ENCODE measurements around the gene TGM6. TPM values are rescaled to one million over a fixed set of nuclear protein-coding genes. Genes with fewer than 3 reads are reported as not detected.

TGM6 gene
- total and polyA plus RNA-seq, 4 donors: not detected

DNA sequence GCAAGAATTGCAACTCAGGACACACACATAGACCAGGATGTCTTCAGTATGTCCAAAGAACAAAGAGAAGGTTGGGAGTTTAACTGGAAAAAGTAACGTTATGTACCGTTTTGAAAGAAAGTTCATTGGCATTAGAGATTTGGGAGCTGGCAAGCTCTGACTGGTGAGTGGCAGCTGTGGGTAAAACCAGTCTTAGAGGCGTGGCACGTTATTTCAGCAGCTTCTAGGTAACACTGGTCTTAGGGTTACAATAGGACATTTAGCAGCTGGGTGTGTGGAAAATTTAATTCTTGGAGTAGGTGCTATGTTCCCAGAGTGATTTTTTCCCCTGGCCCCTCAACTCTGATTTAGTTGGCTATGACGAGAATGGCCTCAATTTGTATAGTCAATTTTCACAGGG, 70.7 kb downstream of the TGM6 start:
- H3K9me3 ChIP-seq (ENCODE audit: control insufficient read depth in 4 of 4, insufficient read depth in 3 of 4, low read length in 3 of 4): no peaks in the 10 kb centered on the region
- H3K27me3 ChIP-seq (ENCODE audit: control insufficient read depth in 3 of 3, insufficient read depth in 3 of 3, low read length in 2 of 3): no peaks in the 10 kb centered on the region
- 82 to 92% methylated on average over 5 of the region's 5 CpGs for WGBS, 2 donors
- no peak for DNase-seq
- H3K4me3 ChIP-seq: no peak overlapping the region
- no peak for ATAC-seq (ENCODE audit: insufficient read depth, low FRiP score)
- TF ChIP-seq, protein P1, sequence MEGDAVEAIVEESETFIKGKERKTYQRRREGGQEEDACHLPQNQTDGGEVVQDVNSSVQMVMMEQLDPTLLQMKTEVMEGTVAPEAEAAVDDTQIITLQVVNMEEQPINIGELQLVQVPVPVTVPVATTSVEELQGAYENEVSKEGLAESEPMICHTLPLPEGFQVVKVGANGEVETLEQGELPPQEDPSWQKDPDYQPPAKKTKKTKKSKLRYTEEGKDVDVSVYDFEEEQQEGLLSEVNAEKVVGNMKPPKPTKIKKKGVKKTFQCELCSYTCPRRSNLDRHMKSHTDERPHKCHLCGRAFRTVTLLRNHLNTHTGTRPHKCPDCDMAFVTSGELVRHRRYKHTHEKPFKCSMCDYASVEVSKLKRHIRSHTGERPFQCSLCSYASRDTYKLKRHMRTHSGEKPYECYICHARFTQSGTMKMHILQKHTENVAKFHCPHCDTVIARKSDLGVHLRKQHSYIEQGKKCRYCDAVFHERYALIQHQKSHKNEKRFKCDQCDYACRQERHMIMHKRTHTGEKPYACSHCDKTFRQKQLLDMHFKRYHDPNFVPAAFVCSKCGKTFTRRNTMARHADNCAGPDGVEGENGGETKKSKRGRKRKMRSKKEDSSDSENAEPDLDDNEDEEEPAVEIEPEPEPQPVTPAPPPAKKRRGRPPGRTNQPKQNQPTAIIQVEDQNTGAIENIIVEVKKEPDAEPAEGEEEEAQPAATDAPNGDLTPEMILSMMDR (IDR thresholded peaks at IDR 0.05; ENCODE audit: control extremely low read depth, extremely low read depth): no peak
- no peaks in the 10 kb centered on the region for H3K36me3 ChIP-seq (ENCODE audit: control insufficient read depth in 4 of 4, insufficient read depth in 4 of 4, low read length in 4 of 4)
- H3K4me1 ChIP-seq (ENCODE audit: control insufficient read depth in 5 of 5, insufficient read depth in 5 of 5, low read length in 5 of 5): no peaks in the 10 kb centered on the region
- no peak overlapping the region for H3K9ac ChIP-seq (ENCODE audit: insufficient read depth in 1 of 2, low read length in 2 of 2)
- H3K27ac ChIP-seq (ENCODE audit: low read depth in 1 of 2, low read length in 1 of 2): no peak overlapping the region

DNA sequence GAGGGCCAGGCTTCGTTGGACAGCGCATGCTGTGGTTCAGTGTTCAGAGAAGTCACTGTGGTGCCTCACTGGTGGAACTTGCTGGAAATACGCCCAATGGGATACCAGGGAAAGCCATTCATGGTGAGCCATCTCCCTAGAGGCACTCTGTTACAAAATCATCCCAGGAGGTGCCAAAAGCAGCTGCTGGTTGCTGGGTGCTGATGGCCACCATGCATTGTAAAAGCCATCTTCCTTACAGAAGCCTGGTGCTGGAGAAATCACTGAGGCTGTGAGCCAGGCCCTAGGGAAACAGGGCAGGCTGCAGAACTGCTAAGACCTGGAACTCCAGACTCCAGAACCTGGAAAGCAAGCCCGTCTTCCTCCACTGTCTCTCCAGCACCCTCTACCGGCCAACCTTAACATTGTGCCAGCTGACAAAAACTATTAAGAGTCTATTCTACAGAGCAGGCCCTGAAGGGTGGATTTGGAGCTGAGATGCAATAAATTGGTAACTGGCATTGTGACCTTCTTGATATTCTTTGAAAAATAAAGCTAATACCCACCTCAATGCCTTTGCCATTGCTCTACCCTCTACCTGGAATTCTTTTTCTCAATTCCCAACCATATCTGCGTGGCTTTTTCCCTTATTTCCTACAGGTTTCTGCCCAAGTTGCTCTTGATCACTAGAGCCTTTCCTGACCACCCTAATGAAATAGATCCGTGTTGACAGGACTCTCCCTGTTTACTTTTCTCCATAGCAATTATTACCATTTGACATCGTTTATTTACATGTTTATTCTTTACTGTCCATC, 71.4 kb downstream of the TGM6 start:
- no peaks in the 10 kb centered on the region for H3K4me1 ChIP-seq (ENCODE audit: control insufficient read depth in 5 of 5, insufficient read depth in 5 of 5, low read length in 5 of 5)
- H3K36me3 ChIP-seq (ENCODE audit: control insufficient read depth in 4 of 4, insufficient read depth in 4 of 4, low read length in 4 of 4): no peaks in the 10 kb centered on the region
- DNase-seq: peak; percentile 67 to 71 (median 70)
- no peak overlapping the region for H3K9ac ChIP-seq (ENCODE audit: insufficient read depth in 1 of 2, low read length in 2 of 2)
- H3K27me3 ChIP-seq (ENCODE audit: control insufficient read depth in 3 of 3, insufficient read depth in 3 of 3, low read length in 2 of 3): no peaks in the 10 kb centered on the region
- H3K9me3 ChIP-seq (ENCODE audit: control insufficient read depth in 4 of 4, insufficient read depth in 3 of 4, low read length in 3 of 4): no peaks in the 10 kb centered on the region
- 57 to 61% methylated on average over 8 of the region's 8 CpGs for WGBS, 2 donors
- TF ChIP-seq, protein P1 (IDR thresholded peaks at IDR 0.05; ENCODE audit: control extremely low read depth, extremely low read depth): peak; percentile 56
- H3K27ac ChIP-seq (ENCODE audit: low read depth in 1 of 2, low read length in 1 of 2): no peak overlapping the region
- ATAC-seq (ENCODE audit: insufficient read depth, low FRiP score): peak; percentile 83
- H3K4me3 ChIP-seq: no peak overlapping the region

DNA sequence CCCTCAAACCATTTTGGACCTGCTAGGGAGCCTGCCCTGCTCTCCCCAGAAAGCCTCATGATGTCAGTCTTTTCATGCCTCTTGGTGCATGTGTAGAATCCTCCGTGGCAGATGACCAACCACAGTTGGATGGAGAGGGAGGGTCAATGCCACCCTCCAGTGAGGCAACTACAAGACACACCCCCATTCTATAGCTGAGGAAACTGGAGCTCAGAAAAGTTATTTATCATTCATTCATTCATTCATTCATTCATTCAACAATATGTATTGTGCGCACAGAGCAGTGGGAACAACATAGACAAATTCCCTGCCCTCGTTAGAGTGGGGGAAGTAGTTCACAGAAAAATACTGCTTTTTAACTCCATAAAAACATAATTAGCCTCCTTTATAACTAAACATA, 73.1 kb downstream of the TGM6 start:
- ATAC-seq (ENCODE audit: insufficient read depth, low FRiP score): no peak
- no peak for DNase-seq
- no peaks in the 10 kb centered on the region for H3K27me3 ChIP-seq (ENCODE audit: control insufficient read depth in 3 of 3, insufficient read depth in 3 of 3, low read length in 2 of 3)
- H3K27ac ChIP-seq (ENCODE audit: low read depth in 1 of 2, low read length in 1 of 2): no peak overlapping the region
- TF ChIP-seq, protein P1 (IDR thresholded peaks at IDR 0.05; ENCODE audit: control extremely low read depth, extremely low read depth): no peak
- no peak overlapping the region for H3K4me3 ChIP-seq
- no peaks in the 10 kb centered on the region for H3K4me1 ChIP-seq (ENCODE audit: control insufficient read depth in 5 of 5, insufficient read depth in 5 of 5, low read length in 5 of 5)
- H3K9ac ChIP-seq (ENCODE audit: insufficient read depth in 1 of 2, low read length in 2 of 2): no peak overlapping the region
- H3K9me3 ChIP-seq (ENCODE audit: control insufficient read depth in 4 of 4, insufficient read depth in 3 of 4, low read length in 3 of 4): no peaks in the 10 kb centered on the region
- peaks cover 0 to 3% (median under 1%) of the 10 kb centered on the region in 4 donors for H3K36me3 ChIP-seq (ENCODE audit: control insufficient read depth in 4 of 4, insufficient read depth in 4 of 4, low read length in 4 of 4)
- WGBS, 2 donors: 80 to 81% methylated on average over 3 of the region's 3 CpGs
